Measurements from ENCODE around the gene SLC7A5. TPM values are rescaled to one million over a fixed set of nuclear protein-coding genes. Genes with fewer than 3 reads are reported as not detected.
"Not testable (repeated sequence)": the region's sequence is repeated elsewhere in the genome, so short reads cannot be mapped to it uniquely, and the experiment has no call there.

The SLC7A5 gene
- polyA plus RNA-seq, 1 experiment = 17.9 TPM

GRCh38 chr16:87828907-87829621, 40.2 kb downstream of the SLC7A5 start:
- ChIA-PET CTCF (interaction anchor here (2.2 kb wide), 1 partner anchor 20 kb away, joined by 7 read pairs; no protein-coding TSS in a partner anchor), POLR2A (interaction anchor here (2.3 kb wide), 1 partner anchor 50 kb away, joined by 7 read pairs; no protein-coding TSS in a partner anchor)
- no peak overlapping the region for H3K4me3 ChIP-seq (ENCODE audit: low read depth, low read length)
- peaks cover 4% of the 10 kb centered on the region for H3K27me3 ChIP-seq (ENCODE audit: control insufficient read depth, insufficient read depth, low read length)
- DNase-seq (ENCODE audit: low read depth, low spot score) = no peak
- H3K9me3 ChIP-seq (ENCODE audit: control insufficient read depth, insufficient read depth, low read length) = peaks cover 3% of the 10 kb centered on the region; the same call in 1 of the 2 replicates
- no peak for TF ChIP-seq CTCF (IDR thresholded peaks at IDR 0.05; ENCODE audit: low read depth, low read length)
- H3K27ac ChIP-seq (ENCODE audit: low read depth, low read length) = no peak overlapping the region

GRCh38 chr16:87828071-87828906, 41.0 kb downstream of the SLC7A5 start:
- H3K4me3 ChIP-seq (ENCODE audit: low read depth, low read length) = no peak overlapping the region
- TF ChIP-seq CTCF (IDR thresholded peaks at IDR 0.05; ENCODE audit: low read depth, low read length) = no peak
- H3K27ac ChIP-seq (ENCODE audit: low read depth, low read length) = no peak overlapping the region
- no peak for DNase-seq (ENCODE audit: low read depth, low spot score)
- peaks cover 3% of the 10 kb centered on the region; the same call in 1 of the 2 replicates for H3K9me3 ChIP-seq (ENCODE audit: control insufficient read depth, insufficient read depth, low read length)
- peaks cover 4% of the 10 kb centered on the region for H3K27me3 ChIP-seq (ENCODE audit: control insufficient read depth, insufficient read depth, low read length)
- ChIA-PET POLR2A (interaction anchor here (1.4 to 2.3 kb wide), 2 partner anchors 39 to 49 kb away, joined by 3 to 7 read pairs; no protein-coding TSS in a partner anchor), CTCF (interaction anchor here (1.2 to 2.2 kb wide), 2 partner anchors 21 to 50 kb away, joined by 3 to 7 read pairs; no protein-coding TSS in a partner anchor)

GRCh38 chr16:87827588-87827915, 41.8 kb downstream of the SLC7A5 start:
- not testable (repeated sequence) for H3K27me3 ChIP-seq (ENCODE audit: control insufficient read depth, insufficient read depth, low read length); H3K9me3 ChIP-seq (ENCODE audit: control insufficient read depth, insufficient read depth, low read length); H3K4me3 ChIP-seq (ENCODE audit: low read depth, low read length); DNase-seq (ENCODE audit: low read depth, low spot score); H3K27ac ChIP-seq (ENCODE audit: low read depth, low read length)
- POLR2A ChIA-PET = interaction anchor here (1.4 to 2.3 kb wide), 2 partner anchors 38 to 49 kb away, joined by 3 to 7 read pairs; no protein-coding TSS in a partner anchor
- CTCF ChIA-PET = interaction anchor here (1.2 to 2.2 kb wide), 2 partner anchors 22 to 49 kb away, joined by 3 to 7 read pairs; no protein-coding TSS in a partner anchor

DNA sequence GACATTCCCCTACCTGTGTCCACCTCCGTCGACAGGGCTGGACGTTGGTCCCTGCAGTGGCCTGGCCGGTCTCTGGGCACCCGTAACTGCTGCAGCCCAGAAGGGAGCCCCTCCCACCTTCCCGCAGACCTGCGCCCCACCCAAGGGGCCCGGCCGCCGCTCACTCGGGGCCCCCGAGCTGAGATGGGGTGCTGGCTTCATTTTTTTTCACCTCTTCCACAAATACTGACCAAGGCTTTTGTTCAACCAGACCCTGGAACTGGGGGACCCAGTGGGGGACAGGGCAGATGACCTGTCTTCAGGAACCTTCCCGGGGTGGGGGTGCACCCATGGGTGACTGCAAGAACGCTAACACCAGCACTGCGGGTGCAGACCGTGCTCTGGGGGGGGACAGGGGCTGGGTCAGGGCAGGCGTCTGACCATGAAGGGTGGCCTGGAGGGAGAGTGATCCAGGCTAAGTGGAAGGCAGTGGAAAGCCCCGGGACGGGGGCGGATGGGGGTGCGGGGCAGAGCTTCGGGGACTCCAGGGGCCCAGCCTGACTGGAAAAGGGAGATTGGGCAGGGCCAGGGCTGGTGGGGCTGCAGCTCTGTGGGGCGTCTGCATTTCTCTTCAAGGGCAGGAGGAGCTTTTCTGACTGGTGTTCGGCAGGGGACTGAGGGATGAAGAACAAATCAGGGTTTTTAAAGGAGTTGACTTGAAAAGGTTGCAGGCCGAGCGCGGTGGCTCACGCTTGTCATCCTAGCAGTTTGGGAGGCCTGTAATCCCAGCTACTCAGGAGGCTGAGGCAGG, 42.3 kb downstream of the SLC7A5 start:
- CTCF ChIA-PET = interaction anchor here (1.2 to 2.2 kb wide), 2 partner anchors 23 to 48 kb away, joined by 3 to 7 read pairs; no protein-coding TSS in a partner anchor
- H3K27me3 ChIP-seq (ENCODE audit: control insufficient read depth, insufficient read depth, low read length) = peaks cover 9% of the 10 kb centered on the region

DNA sequence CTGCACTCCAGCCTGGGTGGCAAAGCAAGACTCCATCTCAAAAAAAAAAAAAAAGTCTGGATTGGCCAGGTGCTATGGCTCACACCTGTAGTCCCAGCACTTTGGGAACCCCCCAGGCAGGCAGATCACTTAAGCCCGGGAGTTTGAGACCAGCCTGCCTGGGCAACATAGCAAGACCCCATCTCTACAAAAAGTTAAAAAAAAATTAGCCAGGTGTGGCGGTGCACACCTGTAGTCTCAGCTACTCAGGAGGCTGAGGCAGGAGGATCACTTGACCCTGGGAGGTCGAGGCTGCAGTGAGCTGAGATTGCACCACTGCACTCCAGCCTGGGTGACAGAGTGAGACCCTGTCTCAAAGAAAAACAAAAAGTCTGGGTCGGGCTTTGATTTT, 42.9 kb downstream of the SLC7A5 start:
- DNase-seq (ENCODE audit: low read depth, low spot score); POLR2A ChIA-PET; H3K27ac ChIP-seq (ENCODE audit: low read depth, low read length); CTCF ChIA-PET; H3K4me3 ChIP-seq (ENCODE audit: low read depth, low read length); H3K9me3 ChIP-seq (ENCODE audit: control insufficient read depth, insufficient read depth, low read length); H3K27me3 ChIP-seq (ENCODE audit: control insufficient read depth, insufficient read depth, low read length): not testable (repeated sequence)

More for the DNA sequence above, 42.3 kb downstream of the SLC7A5 start:
- no peak for DNase-seq (ENCODE audit: low read depth, low spot score)
- POLR2A ChIA-PET = interaction anchor here (1.4 to 2.3 kb wide), 2 partner anchors 38 to 48 kb away, joined by 3 to 7 read pairs; no protein-coding TSS in a partner anchor
- no peak for TF ChIP-seq CTCF (IDR thresholded peaks at IDR 0.05; ENCODE audit: low read depth, low read length)
- no peak overlapping the region for H3K27ac ChIP-seq (ENCODE audit: low read depth, low read length)
- no peak overlapping the region for H3K4me3 ChIP-seq (ENCODE audit: low read depth, low read length)
- H3K9me3 ChIP-seq (ENCODE audit: control insufficient read depth, insufficient read depth, low read length) = peaks cover 3% of the 10 kb centered on the region; the same call in 1 of the 2 replicates

- CTCF ChIA-PET = interaction anchor here (0.8 to 1.5 kb wide), 3 partner anchors 24 to 47 kb away, joined by 3 to 9 read pairs (median 4); no protein-coding TSS in a partner anchor
- POLR2A ChIA-PET = interaction anchor here (0.6 to 1.1 kb wide), 3 partner anchors 12 to 47 kb away, joined by 3 to 15 read pairs (median 3); no protein-coding TSS in a partner anchor
- not testable (repeated sequence) for H3K4me3 ChIP-seq (ENCODE audit: low read depth, low read length); H3K27ac ChIP-seq (ENCODE audit: low read depth, low read length); H3K9me3 ChIP-seq (ENCODE audit: control insufficient read depth, insufficient read depth, low read length); DNase-seq (ENCODE audit: low read depth, low spot score); H3K27me3 ChIP-seq (ENCODE audit: control insufficient read depth, insufficient read depth, low read length)
These were observed 43.5 kb downstream of the SLC7A5 start for GRCh38 chr16:87825842-87826120.
